ENCODE data around the gene PTPN4.

GRCh38 chr2:119782308-119783027 lies 22.7 kb downstream of the PTPN4 start:
- no peak for TF ChIP-seq POLR2A (IDR thresholded peaks at IDR 0.05; ENCODE audit: control extremely low read depth in 1 of 2, low read depth in 2 of 2, low read length in 2 of 2)
- TF ChIP-seq CTCF (IDR thresholded peaks at IDR 0.05; ENCODE audit: control extremely low read depth in 1 of 3, insufficient read depth in 1 of 3, low read depth in 1 of 3, low read length in 3 of 3): no peak
- TF ChIP-seq SIX5 (IDR thresholded peaks at IDR 0.05; ENCODE audit: low read depth, low read length): no peak
- no peak for TF ChIP-seq EP300 (IDR thresholded peaks at IDR 0.05; ENCODE audit: borderline replicate concordance in 1 of 2, low read depth in 2 of 2, low read length in 2 of 2)
- no peak for TF ChIP-seq CHD2 (IDR thresholded peaks at IDR 0.05; ENCODE audit: low read length)
- TF ChIP-seq JUN (IDR thresholded peaks at IDR 0.05; ENCODE audit: low read depth, low read length): no peak
- TF ChIP-seq RAD21 (IDR thresholded peaks at IDR 0.05 in 1 of 2, conservative IDR thresholded peaks at IDR 0.05 in 1 of 2; ENCODE audit: low read depth in 2 of 2, low read length in 2 of 2): no peak
- TF ChIP-seq ATF2 (IDR thresholded peaks at IDR 0.05; ENCODE audit: low read length): no peak

Data from H1 (cell line).